ENCODE results near the gene LAMA1. TPM values are rescaled to one million over a fixed set of nuclear protein-coding genes. Genes with fewer than 3 reads are reported as not detected.

The LAMA1 gene
- total RNA-seq, 4 donors from 2014 or later, result 1.2 to 3.0 (median 1.9) TPM

DNA sequence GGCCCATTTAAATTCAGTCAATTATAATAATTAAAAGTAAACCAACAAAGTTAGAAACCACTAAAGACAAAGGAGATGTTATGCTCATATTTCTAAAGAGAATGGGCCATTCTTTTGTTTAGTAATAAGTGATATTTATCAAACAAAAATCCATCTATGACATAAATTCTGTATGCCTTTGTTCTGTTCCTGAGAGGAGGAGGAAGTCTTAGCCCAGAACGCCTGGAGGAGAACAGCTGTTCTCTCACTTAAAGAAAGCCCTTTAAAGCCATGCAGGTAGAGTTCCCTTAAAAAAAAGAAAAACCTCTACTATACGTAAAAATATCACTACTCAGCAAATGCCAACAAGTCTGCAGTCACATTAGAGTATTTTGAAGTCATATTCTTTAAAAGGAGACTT lies 15.5 kb downstream of the LAMA1 start:
- DNase-seq (ENCODE audit: low spot score in 2 of 2), result no peak
- TF ChIP-seq POLR2A (IDR thresholded peaks at IDR 0.05) (no peak), EP300 (IDR thresholded peaks at IDR 0.05) (no peak), CTCF (IDR thresholded peaks at IDR 0.05) (no peak)
- Histone ChIP-seq H3K27me3 (no peaks in the 10 kb centered on the region), H3K4me1 (no peaks in the 10 kb centered on the region), H3K4me3 (no peak overlapping the region), H3K9me3 (no peaks in the 10 kb centered on the region), H3K36me3 (no peaks in the 10 kb centered on the region), H3K27ac (no peak overlapping the region)
- 15 to 24% methylated on average over 2 of the region's 2 CpGs for WGBS, 2 donors

GRCh38 chr18:7096838-7097237 lies 20.8 kb downstream of the LAMA1 start:
- 72 to 73% methylated on average over 7 of the region's 7 CpGs for WGBS, 2 donors
- Histone ChIP-seq H3K36me3 (no peaks in the 10 kb centered on the region), H3K9me3 (no peaks in the 10 kb centered on the region), H3K4me3 (no peak overlapping the region), H3K27me3 (no peaks in the 10 kb centered on the region), H3K27ac (no peak overlapping the region), H3K4me1 (no peaks in the 10 kb centered on the region)
- TF ChIP-seq CTCF (IDR thresholded peaks at IDR 0.05) (no peak), POLR2A (IDR thresholded peaks at IDR 0.05) (no peak), EP300 (IDR thresholded peaks at IDR 0.05) (no peak)
- DNase-seq (ENCODE audit: low spot score in 2 of 2), result no peak

GRCh38 chr18:7094427-7094826 lies 23.2 kb downstream of the LAMA1 start:
- no peak for DNase-seq (ENCODE audit: low spot score in 2 of 2)
- H3K27ac ChIP-seq, result no peak overlapping the region
- no peak for TF ChIP-seq POLR2A (IDR thresholded peaks at IDR 0.05)
- TF ChIP-seq CTCF (IDR thresholded peaks at IDR 0.05), result no peak
- no peak for TF ChIP-seq EP300 (IDR thresholded peaks at IDR 0.05)
- no peaks in the 10 kb centered on the region for H3K9me3 ChIP-seq
- no peaks in the 10 kb centered on the region for H3K27me3 ChIP-seq
- H3K36me3 ChIP-seq, result no peaks in the 10 kb centered on the region
- peaks cover 0 to 10% (median 0%) of the 10 kb centered on the region in 4 donors for H3K4me1 ChIP-seq
- H3K4me3 ChIP-seq, result no peak overlapping the region

GRCh38 chr18:7090771-7091170 lies 26.8 kb downstream of the LAMA1 start:
- WGBS, 2 donors, result 12 to 21% methylated on average over 2 of the region's 2 CpGs
- Histone ChIP-seq H3K36me3 (no peaks in the 10 kb centered on the region), H3K27me3 (no peaks in the 10 kb centered on the region), H3K27ac (no peak overlapping the region), H3K9me3 (no peaks in the 10 kb centered on the region), H3K4me3 (no peak overlapping the region), H3K4me1 (peaks cover 0 to 10% (median 0%) of the 10 kb centered on the region in 4 donors)
- TF ChIP-seq POLR2A (IDR thresholded peaks at IDR 0.05), result no peak
- TF ChIP-seq CTCF (IDR thresholded peaks at IDR 0.05), result no peak
- TF ChIP-seq EP300 (IDR thresholded peaks at IDR 0.05), result no peak
- DNase-seq (ENCODE audit: low spot score in 2 of 2), result no peak

DNA sequence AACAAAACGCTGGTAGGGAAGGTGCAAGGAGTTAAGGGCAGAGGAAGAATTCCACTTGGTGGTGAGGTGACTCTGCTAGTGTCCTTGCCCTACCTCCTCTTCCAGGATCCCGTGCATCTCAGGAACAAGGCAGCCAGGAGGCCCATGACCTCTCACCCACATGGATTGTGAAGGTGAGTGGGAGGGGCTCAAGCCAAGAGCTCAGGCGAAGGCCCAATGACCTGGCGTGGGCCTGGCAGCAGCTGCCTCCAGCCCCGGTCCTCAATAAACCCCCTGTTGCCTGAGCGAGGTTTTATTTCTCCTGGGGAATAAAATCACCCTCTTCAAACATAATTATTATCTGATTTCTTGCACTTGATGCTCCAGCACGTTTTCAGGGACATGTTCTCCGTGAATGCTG lies 28.2 kb downstream of the LAMA1 start:
- DNase-seq (ENCODE audit: low spot score in 2 of 2), result no peak
- H3K9me3 ChIP-seq, result no peaks in the 10 kb centered on the region
- no peak overlapping the region for H3K4me3 ChIP-seq
- no peaks in the 10 kb centered on the region for H3K36me3 ChIP-seq
- no peak overlapping the region for H3K27ac ChIP-seq
- H3K27me3 ChIP-seq, result no peaks in the 10 kb centered on the region
- 76 to 87% methylated on average over 8 of the region's 8 CpGs for WGBS, 2 donors
- TF ChIP-seq EP300 (IDR thresholded peaks at IDR 0.05) (no peak), POLR2A (IDR thresholded peaks at IDR 0.05) (no peak), CTCF (IDR thresholded peaks at IDR 0.05) (no peak)
- H3K4me1 ChIP-seq, result peaks cover 0 to 18% (median 0%) of the 10 kb centered on the region in 4 donors

Measured in tibial nerve (tissue), 4 donors.